ENCODE measurements around the gene ZNF362. TPM values are rescaled to one million over a fixed set of nuclear protein-coding genes. Genes with fewer than 3 reads are reported as not detected.

Gene ZNF362
- total RNA-seq, 1 donor = 14.5 TPM

DNA sequence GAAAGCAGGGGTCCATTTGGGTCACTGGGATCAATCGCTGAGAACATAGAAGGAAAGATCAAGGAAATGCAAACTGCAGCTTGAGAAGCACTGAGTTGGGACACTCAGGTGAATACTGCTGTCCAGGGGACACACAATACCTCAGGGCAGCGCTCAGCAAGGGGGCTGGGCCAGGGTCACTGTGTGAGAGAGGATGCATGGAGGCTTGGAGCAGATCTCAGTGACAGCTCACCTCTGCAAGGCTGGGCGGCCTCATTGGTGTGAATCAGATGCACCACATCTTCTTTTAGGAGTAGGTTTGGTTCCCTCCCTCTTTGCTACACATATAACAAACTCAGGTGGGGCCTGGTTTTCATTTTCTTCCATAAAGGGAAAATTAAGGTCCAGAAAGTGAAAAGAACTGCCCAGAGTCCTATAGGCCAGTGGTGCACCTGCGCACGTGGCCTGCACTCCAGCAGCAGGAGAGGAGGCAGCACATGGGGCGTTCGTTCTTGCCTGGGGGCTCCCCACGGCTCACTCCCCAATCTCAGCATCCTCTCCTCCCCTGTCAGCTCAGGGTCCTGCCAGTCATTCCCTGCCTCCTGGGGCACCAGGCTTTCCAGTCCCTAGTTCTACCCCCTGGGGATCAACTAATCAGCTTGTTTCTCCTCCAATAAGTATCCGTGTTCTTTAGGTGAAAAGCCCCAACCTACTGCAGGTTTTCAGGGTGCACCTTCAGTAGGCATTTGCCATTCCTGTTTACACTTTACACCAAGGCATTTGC lies 63.1 kb downstream of the ZNF362 start:
- TF ChIP-seq, protein P1, sequence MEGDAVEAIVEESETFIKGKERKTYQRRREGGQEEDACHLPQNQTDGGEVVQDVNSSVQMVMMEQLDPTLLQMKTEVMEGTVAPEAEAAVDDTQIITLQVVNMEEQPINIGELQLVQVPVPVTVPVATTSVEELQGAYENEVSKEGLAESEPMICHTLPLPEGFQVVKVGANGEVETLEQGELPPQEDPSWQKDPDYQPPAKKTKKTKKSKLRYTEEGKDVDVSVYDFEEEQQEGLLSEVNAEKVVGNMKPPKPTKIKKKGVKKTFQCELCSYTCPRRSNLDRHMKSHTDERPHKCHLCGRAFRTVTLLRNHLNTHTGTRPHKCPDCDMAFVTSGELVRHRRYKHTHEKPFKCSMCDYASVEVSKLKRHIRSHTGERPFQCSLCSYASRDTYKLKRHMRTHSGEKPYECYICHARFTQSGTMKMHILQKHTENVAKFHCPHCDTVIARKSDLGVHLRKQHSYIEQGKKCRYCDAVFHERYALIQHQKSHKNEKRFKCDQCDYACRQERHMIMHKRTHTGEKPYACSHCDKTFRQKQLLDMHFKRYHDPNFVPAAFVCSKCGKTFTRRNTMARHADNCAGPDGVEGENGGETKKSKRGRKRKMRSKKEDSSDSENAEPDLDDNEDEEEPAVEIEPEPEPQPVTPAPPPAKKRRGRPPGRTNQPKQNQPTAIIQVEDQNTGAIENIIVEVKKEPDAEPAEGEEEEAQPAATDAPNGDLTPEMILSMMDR (IDR thresholded peaks at IDR 0.05; ENCODE audit: insufficient read depth, low read length) = no peak
- DNase-seq (ENCODE audit: low read depth) = no peak
- H3K4me3 ChIP-seq (ENCODE audit: low read depth, low read length) = no peak overlapping the region

DNA sequence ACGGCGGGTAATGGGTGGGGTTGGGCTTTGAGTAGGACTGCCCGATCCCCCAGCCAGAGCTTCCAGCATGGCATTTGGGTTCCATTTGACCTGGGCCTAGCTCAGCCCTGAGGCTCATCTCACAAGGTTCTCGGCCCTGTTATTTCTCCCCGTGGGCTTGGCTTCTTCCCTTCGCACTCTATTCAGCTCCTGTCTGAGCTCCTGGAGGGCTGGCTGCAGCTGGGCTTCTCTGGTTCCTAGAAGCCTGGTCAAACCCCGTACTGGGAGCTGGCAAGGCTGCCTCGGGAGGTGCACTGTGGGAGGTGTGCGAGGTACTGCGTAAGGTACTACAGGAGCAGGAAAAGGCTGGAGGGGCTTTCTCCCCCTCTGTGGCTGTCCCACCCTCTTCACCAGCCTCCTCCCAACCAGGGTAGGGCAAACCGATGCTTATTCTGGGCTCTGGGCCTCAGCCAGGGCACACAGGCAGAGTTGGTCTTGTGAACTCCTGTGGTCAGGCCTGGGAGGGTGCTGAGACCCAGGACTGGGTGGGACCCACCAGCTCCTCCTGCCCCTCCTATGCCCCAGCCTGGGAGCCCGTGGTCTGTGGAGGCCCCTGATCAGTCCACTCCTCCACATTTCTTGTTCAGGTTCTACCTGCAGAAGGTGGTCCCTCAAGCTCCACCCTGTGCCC lies 63.8 kb downstream of the ZNF362 start:
- TF ChIP-seq, protein P1 (IDR thresholded peaks at IDR 0.05; ENCODE audit: insufficient read depth, low read length) = no peak
- DNase-seq (ENCODE audit: low read depth) = no peak
- H3K4me3 ChIP-seq (ENCODE audit: low read depth, low read length) = no peak overlapping the region

DNA sequence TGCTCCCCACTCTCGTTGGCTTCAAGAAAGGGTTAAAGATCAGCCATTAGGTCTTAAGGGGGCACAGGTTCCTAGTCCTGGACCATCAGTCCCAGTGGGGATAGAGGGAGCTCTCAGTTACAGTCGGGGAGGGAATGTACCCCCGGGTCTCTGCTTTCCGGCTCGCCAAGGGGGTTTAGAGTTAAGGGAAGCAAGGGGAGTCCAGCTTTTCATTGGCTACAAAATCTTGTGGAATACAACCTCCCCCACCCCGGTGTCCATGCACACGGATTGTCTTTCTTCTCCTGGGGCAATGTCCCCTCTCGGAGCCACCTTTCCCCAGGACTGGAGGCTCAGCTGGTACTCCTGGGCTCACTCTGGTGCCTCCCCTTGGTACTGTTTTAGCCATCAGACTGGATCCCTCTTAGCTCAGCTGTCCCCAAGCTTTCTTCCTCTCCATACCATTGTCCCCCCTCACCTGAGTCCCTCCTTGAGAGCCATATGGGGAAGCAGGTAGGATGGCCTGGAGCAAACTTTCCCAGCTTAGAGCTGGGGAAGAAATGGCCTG lies 64.4 kb downstream of the ZNF362 start, which contains the start of gene A3GALT2:
A3GALT2 (minus strand) TSS at position 480 of the 547 bp plus-strand sequence; CDS start at position 480, 0 bp downstream.
- H3K4me3 ChIP-seq (ENCODE audit: low read depth, low read length) = no peak within 1 kb of the TSS
- DNase-seq (ENCODE audit: low read depth) = no peak
- TF ChIP-seq, protein P1 (IDR thresholded peaks at IDR 0.05; ENCODE audit: insufficient read depth, low read length) = no peak

DNA sequence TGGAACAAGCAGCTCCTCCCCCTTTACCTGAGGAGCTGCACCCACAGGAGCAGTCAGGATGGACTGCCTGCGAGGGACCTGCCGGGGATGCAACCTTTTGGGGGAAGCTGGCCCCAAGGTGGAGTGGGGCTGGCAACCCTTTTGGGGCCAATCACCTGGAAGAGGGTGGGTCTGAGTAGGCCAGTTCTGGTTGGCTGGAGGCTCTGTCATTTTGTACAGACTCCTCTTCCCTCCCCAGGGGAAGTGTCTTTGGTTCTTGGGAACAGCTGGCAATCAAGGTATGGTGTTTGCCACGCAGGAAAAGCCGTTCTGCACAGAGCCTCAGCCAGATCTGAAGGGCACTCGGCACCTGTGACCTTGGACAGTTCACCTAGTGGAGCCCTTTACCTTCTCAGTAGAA lies 64.9 kb downstream of the ZNF362 start:
- DNase-seq (ENCODE audit: low read depth) = no peak
- no peak overlapping the region for H3K4me3 ChIP-seq (ENCODE audit: low read depth, low read length)
- TF ChIP-seq, protein P1 (IDR thresholded peaks at IDR 0.05; ENCODE audit: insufficient read depth, low read length) = no peak

- no peak for DNase-seq (ENCODE audit: low read depth)
- H3K4me3 ChIP-seq (ENCODE audit: low read depth, low read length) = no peak overlapping the region
- TF ChIP-seq, protein P1 (IDR thresholded peaks at IDR 0.05; ENCODE audit: insufficient read depth, low read length) = no peak
Observed at GRCh38 chr1:33322109-33322508, 65.8 kb downstream of the ZNF362 start.

- no peak overlapping the region for H3K4me3 ChIP-seq (ENCODE audit: low read depth, low read length)
- TF ChIP-seq, protein P1 (IDR thresholded peaks at IDR 0.05; ENCODE audit: insufficient read depth, low read length) = no peak
- DNase-seq (ENCODE audit: low read depth) = no peak
Observed at GRCh38 chr1:33322870-33323585, 66.7 kb downstream of the ZNF362 start.

Data from fibroblast of the aortic adventitia (primary cell).